NCI-H345 (cell line): ENCODE measurements around the gene ADRA1B.

ENCODE experiments used
- DNase-seq: peaks from one replicate; lab custom pipeline; 2025; lab: John Stamatoyannopoulos, UW

ADRA1B gene

GRCh38 chr5:159928122-159928909, 12.0 kb downstream of the ADRA1B start:
- DNase-seq: no peak

- DNase-seq: no peak
These were observed 12.9 kb downstream of the ADRA1B start for GRCh38 chr5:159929176-159929575.

GRCh38 chr5:159933531-159934485, 17.5 kb downstream of the ADRA1B start:
- DNase-seq: no peak

GRCh38 chr5:159935946-159936345, 19.7 kb downstream of the ADRA1B start:
- DNase-seq: no peak

GRCh38 chr5:159936686-159937329, 20.5 kb downstream of the ADRA1B start:
- no peak for DNase-seq

GRCh38 chr5:159937580-159937979, 21.3 kb downstream of the ADRA1B start:
- DNase-seq: no peak

- DNase-seq: no peak
These were observed 27.0 kb downstream of the ADRA1B start for GRCh38 chr5:159943326-159943725.

GRCh38 chr5:159944056-159944600, 27.8 kb downstream of the ADRA1B start:
- no peak for DNase-seq

- DNase-seq: no peak
These were observed 29.1 kb downstream of the ADRA1B start for GRCh38 chr5:159945359-159945758.

- DNase-seq: no peak
These were observed 31.6 kb downstream of the ADRA1B start for GRCh38 chr5:159947708-159948358.

GRCh38 chr5:159951387-159951786, 35.1 kb downstream of the ADRA1B start:
- DNase-seq: no peak

- no peak for DNase-seq
These were observed 35.6 kb downstream of the ADRA1B start for GRCh38 chr5:159951834-159952233.

GRCh38 chr5:159953609-159954008, 37.3 kb downstream of the ADRA1B start:
- no peak for DNase-seq

GRCh38 chr5:159955056-159955624, 38.9 kb downstream of the ADRA1B start:
- DNase-seq: no peak

GRCh38 chr5:159956074-159956473, 39.8 kb downstream of the ADRA1B start:
- DNase-seq: no peak

- DNase-seq: no peak
These were observed 45.2 kb downstream of the ADRA1B start for GRCh38 chr5:159961176-159962160.

GRCh38 chr5:159962214-159962613, 45.9 kb downstream of the ADRA1B start:
- no peak for DNase-seq

GRCh38 chr5:159963935-159964334, 47.7 kb downstream of the ADRA1B start:
- DNase-seq: no peak

GRCh38 chr5:159965031-159965837, 49.0 kb downstream of the ADRA1B start:
- DNase-seq: no peak
